Upper lobe of left lung (tissue), 4 donors: Measurements from ENCODE around the gene ENAH.

ENCODE experiments used
- POLR2A ChIP-seq, 4 donors: fragments of 450-650 bp; IDR thresholded peaks; one replicate each; pipeline ENCODE4 v1.5.1; 2016 to 2017; ENCODE audit warnings: antibody characterized with exemption in 4 of 4, mild to moderate bottlenecking in 2 of 4
- POLR2AphosphoS5 ChIP-seq, 2 donors: sonication (generic); formaldehyde crosslinking; IDR thresholded peaks; one replicate each; pipeline ENCODE4 v1.5.1; 2017; ENCODE audit warnings: antibody characterized with exemption in 2 of 2
- TF ChIP-seq, protein P1 (sequence below), 6 experiments: fragments of 450-650 bp in 4 of 6; fragments of 200-600 bp in 2 of 6; sonication (generic) in 2 of 6; IDR thresholded peaks; one replicate each; pipeline ENCODE4 v1.5.1; 2016 to 2019; ENCODE audit warnings: antibody characterized with exemption in 6 of 6

DNA sequence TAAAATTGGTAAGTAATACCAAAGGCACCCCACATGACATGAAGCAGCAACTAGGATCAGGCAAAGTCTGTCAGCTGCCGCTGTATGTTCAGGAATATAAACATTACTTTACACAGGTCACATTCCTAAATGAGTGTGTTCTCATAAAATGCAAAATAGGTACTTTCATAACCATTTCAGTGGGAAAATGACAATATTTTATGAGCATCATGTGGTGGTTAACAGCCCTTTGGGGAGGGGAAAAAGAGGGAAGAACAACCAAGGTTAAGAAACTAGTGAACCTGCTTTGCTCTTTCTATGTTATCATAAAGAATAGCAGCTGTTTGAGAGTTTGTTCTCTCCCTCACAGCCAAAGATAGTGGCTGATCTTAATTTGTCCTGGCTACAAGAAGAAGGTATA lies 119.7 kb downstream of the ENAH start:
- TF ChIP-seq POLR2A (IDR thresholded peaks at IDR 0.05), result no peak
- TF ChIP-seq, protein P1, sequence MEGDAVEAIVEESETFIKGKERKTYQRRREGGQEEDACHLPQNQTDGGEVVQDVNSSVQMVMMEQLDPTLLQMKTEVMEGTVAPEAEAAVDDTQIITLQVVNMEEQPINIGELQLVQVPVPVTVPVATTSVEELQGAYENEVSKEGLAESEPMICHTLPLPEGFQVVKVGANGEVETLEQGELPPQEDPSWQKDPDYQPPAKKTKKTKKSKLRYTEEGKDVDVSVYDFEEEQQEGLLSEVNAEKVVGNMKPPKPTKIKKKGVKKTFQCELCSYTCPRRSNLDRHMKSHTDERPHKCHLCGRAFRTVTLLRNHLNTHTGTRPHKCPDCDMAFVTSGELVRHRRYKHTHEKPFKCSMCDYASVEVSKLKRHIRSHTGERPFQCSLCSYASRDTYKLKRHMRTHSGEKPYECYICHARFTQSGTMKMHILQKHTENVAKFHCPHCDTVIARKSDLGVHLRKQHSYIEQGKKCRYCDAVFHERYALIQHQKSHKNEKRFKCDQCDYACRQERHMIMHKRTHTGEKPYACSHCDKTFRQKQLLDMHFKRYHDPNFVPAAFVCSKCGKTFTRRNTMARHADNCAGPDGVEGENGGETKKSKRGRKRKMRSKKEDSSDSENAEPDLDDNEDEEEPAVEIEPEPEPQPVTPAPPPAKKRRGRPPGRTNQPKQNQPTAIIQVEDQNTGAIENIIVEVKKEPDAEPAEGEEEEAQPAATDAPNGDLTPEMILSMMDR (IDR thresholded peaks at IDR 0.05), result no peak
- no peak for TF ChIP-seq POLR2AphosphoS5 (IDR thresholded peaks at IDR 0.05)
